ENCODE results near the gene RALGPS1.

DNA sequence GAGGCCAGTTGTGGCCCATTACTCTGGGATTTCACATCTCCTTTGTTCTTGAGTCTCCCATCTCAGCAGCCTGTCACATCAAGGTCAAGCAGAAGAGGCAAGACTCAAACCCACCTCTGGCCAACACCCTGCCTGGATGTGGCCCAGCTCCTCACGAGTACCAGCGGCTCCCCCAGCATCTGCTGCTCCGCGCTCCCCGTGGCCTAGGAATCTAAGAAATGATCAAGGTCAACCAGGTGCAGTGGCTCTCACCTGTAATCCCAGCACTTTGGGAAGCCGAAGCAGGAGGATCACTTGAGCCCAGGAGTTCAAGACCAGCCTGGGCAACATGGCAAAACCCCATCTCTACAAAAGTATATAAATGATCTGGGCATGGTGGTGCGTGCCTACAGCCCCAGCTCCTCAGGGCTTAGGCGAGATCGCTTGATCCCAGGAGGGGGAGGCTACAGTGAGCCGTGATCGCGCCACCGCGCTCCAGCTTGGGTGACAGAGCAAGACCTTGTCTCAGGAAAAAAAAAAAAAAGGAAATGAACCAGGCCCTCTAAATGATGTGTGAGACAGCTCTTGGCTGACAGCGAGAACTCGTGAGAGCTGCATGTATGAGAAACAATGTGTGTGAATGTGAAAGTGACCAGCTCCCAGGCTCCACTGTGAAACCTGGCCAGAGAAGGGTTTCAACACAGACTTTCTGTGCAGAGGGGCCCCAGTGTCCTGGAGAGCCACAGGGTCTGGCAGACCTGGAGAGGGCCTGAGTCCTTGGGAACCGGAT is 269.4 kb downstream of the RALGPS1 start:
- TF ChIP-seq, protein P1, sequence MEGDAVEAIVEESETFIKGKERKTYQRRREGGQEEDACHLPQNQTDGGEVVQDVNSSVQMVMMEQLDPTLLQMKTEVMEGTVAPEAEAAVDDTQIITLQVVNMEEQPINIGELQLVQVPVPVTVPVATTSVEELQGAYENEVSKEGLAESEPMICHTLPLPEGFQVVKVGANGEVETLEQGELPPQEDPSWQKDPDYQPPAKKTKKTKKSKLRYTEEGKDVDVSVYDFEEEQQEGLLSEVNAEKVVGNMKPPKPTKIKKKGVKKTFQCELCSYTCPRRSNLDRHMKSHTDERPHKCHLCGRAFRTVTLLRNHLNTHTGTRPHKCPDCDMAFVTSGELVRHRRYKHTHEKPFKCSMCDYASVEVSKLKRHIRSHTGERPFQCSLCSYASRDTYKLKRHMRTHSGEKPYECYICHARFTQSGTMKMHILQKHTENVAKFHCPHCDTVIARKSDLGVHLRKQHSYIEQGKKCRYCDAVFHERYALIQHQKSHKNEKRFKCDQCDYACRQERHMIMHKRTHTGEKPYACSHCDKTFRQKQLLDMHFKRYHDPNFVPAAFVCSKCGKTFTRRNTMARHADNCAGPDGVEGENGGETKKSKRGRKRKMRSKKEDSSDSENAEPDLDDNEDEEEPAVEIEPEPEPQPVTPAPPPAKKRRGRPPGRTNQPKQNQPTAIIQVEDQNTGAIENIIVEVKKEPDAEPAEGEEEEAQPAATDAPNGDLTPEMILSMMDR (IDR thresholded peaks at IDR 0.05) = no peak
- no peak for TF ChIP-seq EZH2 (IDR thresholded peaks at IDR 0.05)
